GM13976 (cell line): Measurements from ENCODE around the gene POMGNT2.

Experiments used
- DNase-seq: peaks from one replicate; pipeline ENCODE4 v3.0.0; 2012; ENCODE audit warnings: low spot score
- CTCF ChIP-seq: IDR thresholded peaks from 2 replicates; pipeline ENCODE4 v1.5.1; 2012; ENCODE audit warnings: borderline replicate concordance, mild to moderate bottlenecking; ENCODE audit not compliant: insufficient read depth; ENCODE audit errors: extremely low read depth, missing control alignments, control extremely low read depth
- in situ Hi-C: fragments of 300-500 bp; cut with MboI; formaldehyde crosslinking; loops from one replicate; pipeline ENCODE4 v1.12.0; 2022; ENCODE audit warnings: low sequenced_read_pairs, mixed read lengths, inconsistent platforms; ENCODE audit not compliant: unreplicated experiment

Gene POMGNT2

DNA sequence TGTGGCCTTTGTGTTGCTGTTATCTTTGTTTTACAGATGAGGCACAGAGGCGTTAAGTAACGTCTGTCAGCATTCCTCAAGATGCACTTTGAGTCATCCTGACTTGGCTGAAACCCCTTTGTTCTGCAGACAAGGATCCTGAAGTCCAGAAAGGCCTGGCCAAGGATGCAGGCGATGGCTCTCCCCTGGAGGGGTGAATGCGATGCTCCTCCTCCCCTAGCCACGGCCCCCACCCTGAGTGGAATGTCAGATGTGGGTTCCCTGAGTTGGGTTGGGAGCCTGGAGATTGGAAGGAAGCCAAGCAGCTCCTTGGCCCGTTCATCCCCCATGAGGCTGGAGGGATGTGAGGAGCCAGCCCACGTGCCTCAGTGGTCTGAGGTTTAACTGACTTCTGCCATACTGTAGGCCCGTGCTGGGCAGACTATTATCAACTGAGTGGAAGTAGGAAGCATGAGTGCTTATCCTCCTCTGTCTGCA lies 43.3 kb downstream of the POMGNT2 start:
- in situ Hi-C loops = no loop called here
- no peak for TF ChIP-seq CTCF
- DNase-seq = no peak

DNA sequence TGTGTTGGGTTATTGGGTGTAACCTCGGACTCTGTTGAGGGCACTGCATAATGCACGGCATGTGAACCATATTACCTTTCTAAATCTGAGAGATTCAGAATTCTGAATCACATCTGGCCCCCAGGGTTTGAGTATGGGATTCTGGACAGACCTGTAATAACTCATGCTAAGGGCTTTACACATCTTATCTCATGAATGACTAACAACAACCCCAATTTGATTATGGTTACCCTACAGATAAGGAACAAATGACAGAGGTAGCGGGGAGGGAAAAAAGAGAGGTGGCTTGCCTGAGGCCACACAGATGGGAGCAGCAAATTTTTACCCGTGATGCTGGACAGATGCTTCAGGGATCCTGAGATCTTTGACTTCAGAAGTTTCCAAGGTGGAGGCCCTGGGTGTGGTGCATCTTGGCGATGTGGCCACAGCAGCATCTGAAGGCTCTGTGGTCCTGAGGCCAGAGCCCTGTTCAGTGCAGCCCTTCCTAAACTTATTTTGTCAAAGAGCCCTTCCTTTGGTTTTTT lies 43.8 kb downstream of the POMGNT2 start:
- DNase-seq = no peak
- no peak for TF ChIP-seq CTCF
- in situ Hi-C loops = no loop called here

DNA sequence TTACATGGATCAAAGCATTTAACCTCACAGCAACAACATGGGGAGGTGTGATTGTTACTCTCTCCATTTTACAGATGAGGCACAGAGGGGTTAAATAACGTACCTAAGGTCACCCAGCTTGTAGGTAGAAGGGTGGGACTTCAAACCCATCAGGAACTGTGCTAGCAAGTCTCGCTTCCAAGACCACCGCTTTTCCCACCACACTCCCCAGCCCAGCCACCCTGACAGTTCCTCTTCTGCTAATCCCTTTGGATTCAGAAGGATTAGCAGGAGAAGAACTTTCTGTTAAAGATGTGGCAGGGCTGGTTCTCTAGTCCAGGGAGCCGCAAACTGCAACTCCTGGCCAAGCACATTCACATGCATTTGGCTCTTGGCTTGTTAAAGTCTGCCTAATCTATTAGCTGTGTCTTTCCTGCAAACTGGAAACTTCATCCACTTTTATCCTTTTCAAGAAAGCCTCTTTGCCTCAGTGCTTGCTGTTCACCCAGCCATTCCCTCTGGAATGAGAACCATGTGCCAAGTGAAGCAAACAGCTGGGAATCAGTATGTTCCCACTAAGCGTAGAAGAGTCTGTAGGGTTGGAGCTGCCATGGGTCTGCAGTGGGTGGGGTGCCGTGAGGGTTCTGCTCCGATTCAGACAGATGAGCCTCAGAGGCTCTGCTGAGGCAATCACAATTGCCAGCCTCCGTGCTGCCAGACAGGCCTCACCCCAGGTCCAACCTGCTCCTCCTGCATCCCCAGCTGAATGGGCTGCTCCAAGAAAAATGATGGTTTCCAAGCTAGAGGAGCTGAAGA lies 44.6 kb downstream of the POMGNT2 start:
- in situ Hi-C loops = no loop called here
- TF ChIP-seq CTCF = no peak
- DNase-seq = no peak

DNA sequence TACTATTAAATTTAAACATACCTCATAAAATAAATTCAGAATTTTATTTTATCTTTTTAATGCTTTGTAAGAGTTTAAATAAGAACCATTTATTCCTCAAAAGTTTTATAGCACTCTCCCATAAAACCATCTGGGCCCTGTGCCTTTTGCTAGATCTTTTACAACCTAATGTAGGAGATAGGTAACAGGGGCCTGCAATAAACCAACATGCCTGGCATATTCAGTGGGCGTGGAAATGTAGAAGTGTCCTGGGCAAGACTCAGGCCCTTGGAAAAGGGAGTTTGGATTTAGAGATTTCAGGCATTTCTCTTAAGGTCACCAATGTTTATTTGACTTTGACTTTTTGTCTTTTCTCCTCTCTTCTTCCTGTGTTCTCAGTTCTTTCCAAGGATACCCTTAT lies 46.4 kb downstream of the POMGNT2 start:
- TF ChIP-seq CTCF = no peak
- in situ Hi-C loops = no loop called here
- no peak for DNase-seq

DNA sequence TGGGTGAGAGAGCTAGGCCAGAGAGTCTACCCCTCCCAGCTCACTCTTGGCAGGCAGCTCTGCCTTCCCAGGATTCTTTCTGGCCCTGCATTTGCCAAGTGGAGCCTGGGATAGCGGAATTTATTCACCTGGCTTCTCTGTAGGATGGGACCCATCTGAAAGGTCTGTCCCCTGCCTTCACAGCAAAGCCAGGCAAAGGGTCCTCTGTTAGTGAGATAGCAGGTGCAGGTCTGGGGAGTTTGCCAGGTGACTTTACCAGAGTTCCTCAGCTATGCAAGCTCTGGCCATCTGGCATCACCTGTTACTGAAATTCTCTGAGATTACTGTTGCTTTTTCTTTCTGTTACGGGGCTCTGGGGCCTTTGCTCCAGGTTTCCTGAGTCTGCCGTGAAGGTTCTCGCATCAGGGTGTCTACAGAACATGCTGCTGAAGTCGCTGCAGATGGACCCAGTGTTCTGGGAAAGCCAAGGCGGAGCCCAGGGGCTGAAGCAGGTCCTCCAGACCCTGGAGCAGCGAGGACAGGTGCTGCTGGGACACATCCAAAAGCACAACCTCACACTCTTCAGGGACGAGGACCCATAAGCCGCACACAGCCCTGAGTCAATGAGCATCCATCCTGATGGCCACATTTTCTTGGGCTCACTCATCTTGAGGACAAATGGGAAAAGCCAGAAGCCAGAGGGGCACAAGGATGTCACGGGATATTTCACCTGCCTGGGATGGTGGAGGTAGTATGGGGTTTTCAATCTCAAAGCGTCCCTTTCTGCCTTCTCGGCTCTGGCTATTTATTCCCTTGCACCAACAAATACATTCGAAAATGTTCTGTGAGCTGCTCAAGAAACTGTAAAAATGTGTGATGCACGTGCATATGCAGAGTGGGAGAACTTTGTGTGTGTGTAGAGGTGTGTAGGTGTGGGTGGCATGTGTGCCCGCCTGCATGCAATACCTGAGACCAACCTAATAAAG lies 49.8 kb downstream of the POMGNT2 start:
- no peak for TF ChIP-seq CTCF
- DNase-seq = no peak
- in situ Hi-C loops = no loop called here

GRCh38 chr3:43055393-43055792 lies 50.5 kb downstream of the POMGNT2 start:
- in situ Hi-C loops = no loop called here
- no peak for DNase-seq
- TF ChIP-seq CTCF = no peak
